NCI-H2227 treated with DMSO at 0.1 percent for 48 hours (cell line): ENCODE data around the gene ESYT3.
"Not testable (repeated sequence)": the region's sequence is repeated elsewhere in the genome, so short reads cannot be mapped to it uniquely, and the experiment has no call there.

Experiments
- DNase-seq: peaks from one replicate; lab custom pipeline; 2025; lab: John Stamatoyannopoulos, UW

Gene ESYT3

DNA sequence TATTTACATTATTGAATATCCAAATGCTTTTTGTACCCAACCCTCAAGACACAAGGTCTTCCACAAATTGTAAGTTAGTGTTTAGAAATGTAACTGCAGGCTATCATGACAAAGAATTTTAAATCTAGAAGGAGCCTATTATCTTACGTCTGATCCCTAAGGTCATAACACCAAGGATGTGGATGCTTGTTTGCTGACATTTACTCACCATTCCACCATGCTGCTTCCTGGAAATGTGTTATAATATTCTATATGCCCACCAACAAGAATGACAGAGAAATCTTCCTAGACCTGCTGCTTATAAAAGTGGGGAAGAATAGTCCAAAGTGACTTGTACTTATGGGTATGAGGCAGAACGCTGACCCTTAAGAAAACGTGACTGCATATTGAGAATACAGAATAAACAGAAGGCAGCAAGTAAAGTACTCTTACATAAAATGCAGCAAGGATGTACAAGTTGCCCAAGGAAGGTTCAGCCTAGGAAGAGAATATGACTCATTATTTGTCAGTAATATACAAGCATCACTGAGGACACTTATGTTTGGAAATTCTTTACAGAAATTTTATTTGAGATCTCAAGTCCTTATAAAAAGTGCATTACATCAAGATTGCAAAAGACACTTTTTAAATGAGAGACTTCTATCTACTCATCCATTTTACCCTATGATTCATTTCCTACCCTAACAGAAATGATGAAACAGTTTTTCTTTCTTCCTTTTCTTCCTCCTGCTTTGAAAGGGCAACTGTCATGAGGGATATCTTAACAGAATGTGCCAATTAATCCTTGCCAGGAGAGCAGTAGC lies 59.6 kb downstream of the ESYT3 start:
- no peak for DNase-seq

DNA sequence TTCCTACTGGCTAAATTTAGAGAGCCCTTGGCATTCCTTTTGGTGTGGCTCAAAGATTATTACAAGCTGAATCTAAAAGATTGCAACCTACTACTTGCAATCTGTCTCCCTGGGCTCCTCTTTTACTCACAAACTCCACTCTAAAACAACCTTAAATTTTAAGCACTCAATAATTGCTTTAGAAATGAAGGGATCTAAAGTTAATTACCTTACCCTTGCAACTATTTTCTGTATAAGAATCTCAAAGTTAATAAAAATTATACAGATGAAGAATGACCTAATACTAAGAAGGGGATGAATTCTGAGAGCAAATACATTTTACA lies 60.2 kb downstream of the ESYT3 start:
- DNase-seq, result no peak

DNA sequence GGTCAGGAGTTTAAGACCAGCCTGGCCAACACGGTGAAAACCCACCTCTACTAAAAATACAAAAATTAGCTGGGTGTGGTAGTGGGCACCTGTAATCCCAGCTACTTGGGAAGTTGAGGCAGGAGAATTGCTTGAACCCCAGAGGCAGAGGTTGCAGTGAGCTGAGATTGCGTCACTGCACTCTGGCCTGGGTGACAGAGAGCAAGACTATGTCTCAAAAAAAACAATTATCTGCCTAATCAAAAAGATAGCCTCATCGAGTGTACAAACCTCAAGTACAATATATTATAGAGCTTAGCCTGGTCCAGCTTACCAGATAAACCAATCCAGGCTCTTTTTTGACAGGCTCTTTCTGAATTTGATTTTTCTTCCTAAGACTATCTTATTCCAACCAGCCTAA lies 61.2 kb downstream of the ESYT3 start:
- not testable (repeated sequence) for DNase-seq

DNA sequence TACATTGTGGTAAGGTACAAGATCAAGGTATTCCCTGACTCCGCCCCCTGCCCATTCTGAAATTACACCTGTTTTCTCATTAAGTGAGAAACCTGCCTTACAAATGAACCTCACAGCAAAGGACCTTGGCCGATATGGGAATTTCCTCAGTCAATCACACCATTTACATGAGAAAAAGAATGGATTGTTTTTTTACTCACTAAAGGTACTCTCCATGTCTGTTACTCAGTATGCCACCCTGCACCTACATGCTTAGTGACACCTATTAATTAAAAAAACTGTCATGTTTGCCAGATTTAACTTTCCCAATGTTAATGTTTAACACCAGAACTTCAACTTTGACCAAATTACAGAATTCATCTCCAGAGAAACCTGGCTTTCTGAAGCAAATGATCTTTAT lies 62.0 kb downstream of the ESYT3 start:
- no peak for DNase-seq

DNA sequence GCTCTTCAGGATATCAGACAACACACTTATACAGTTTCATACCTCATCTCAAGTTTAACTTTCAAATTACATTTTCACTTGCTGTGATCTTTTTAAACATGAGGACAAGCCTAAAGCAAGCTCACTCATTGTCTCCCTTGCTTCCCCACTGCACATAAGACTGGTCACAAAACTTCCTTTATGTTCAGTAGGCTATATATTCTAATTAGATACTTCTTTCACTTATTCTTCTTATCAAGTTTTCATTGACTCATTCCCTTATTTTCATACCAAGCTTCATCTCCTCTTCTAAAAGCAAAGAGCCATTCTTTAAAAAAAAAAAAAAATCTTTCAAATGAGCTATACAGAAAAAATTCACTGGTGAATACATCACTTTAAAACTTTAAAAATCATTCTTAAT lies 62.6 kb downstream of the ESYT3 start:
- no peak for DNase-seq

DNA sequence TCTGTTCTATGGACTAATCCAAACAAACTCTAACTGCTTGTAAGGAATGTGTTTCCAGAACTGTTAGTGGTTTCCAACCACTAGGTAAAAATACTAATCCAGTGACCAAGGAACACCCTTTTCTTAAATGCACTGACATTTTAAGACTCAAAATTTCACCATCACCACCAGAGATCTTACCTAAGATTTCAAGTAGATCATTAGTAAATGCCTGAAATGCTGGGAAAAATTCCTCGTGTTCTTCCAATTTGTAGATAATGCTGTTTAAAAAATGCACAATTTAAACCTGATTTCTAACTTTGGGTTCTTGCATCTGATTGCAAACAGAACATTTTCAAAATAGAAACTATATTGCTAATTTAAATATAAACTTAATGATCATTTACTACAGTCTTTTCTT lies 63.4 kb downstream of the ESYT3 start:
- DNase-seq, result no peak

DNA sequence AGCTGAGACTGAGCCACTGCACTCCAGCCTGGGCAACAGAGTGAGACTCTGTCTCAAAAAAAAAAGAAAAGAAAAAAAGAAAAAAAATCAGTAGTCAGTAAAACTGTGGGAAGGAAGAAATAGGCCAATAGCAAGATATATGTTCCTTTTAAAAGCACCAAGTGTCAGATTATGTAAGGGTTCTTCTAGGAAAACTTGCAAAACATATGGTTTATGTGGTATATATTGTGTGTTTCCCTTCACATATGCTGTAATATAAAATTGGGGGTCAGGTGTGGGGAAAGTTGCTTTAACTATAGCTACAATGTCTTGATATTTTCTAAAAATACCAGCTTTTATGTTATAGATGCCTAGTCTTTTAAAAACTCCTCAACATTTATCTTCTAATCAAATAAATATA lies 64.6 kb downstream of the ESYT3 start:
- no peak for DNase-seq

DNA sequence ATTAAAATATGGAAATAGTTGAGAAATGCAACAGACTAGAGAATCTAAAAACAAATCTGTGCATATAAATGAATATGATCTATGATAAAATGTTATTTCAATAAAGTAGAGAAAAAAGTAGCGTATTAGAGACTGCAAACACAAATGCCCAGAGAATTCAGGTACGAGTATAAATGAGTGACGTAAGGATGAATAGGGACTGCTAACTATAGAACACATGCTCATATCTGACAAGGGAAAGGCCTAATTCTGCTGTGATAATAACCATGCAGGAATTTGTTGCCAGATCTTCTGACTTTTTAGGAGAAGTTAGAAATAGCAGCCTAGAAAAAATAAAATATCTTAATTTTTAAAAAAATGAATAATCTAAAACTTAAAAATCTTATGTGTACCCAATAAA lies 73.1 kb downstream of the ESYT3 start:
- no peak for DNase-seq

DNA sequence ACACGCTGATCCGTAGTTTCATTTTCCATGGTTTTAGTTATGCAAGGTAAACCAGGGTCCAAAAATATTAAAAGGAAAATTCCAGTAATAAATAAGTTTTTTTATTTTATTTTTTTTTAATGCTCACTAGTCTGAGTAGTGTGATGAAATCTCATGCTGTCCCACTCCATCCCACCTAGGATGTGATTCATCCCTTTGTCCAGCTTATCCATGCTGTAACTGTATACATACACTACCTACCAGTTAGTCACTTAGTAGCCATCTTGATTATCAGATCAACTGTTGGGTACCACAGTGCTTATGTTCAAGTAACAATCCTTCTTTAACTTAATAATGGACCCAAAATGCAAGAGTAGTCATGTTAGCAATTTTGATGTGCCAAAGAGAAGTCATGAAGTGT lies 75.2 kb downstream of the ESYT3 start:
- DNase-seq, result no peak

DNA sequence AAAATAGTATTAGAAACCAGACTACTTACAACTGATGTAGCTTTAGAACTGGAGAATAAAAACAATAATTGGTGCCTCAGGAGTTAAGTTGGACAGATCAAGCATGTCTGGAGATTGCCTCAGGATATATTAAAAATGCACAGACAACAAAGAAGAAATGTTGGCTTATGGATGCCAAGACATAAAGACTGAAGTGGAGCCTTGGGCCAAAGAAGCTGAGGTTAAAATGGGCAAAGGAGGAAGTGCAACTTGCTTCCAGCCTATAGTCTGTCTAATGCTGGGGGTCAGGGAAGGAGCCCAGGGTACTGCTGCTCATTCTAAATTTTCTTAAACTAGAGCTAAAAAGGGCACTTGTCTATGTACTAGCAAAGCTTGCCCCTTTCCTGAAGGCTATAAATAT lies 77.5 kb downstream of the ESYT3 start:
- no peak for DNase-seq

DNA sequence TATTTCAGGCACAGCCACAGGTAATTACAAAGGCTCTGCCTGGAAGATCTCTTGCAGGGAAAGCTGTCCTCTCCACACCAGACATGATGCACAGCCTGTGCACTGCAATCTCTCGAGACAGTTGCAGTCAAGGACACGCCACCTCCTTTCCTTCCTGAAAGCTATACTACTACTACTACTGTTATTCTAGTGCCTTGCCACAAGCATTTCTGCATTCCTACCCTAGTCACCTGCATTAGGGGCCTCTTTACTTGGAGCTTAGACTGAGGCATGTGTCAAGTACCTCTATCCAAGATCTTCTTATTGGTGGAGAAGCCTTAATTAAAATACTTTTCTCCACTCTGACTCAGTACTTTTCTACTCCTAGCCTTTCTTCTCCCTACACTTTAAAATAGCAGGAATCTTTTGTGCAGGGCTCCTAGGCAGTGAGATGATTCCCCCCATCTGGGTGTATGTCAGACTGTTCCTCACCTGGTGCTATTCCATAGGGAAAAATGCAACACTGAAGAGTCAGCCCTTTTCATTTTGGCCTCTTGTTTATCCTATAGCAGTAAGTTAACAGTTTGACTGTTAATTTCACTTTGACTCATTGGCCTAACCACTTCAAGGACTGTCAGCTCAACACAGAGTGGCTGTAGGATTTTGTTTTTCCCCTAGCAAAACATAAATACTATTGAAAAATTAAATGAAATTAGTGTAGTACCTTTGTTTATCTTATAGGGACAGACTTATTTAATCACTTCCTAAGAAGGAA lies 78.9 kb downstream of the ESYT3 start:
- DNase-seq, result no peak

DNA sequence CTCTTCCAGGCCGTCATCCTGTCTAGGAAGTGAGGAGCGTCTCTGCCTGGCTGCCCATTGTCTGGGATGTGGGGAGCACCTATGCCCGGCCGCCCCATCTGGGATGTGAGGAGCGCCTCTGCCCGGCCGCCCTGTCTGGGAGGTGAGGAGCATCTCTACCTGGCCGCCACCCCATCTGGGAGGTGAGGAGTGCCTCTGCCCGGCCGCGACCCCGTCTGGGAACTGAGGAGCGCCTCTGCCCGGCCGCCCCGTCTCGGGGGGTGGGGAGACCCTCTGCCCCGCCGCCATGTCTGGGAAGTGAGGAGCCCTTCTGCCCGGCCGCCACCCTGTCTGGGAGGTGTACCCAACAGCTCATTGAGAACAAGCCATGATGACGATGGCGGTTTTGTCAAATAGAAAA lies 87.0 kb downstream of the ESYT3 start:
- not testable (repeated sequence) for DNase-seq
